HEK293 (cell line): ENCODE results near the gene SRGAP2C.
"Not testable (repeated sequence)": the region's sequence is repeated elsewhere in the genome, so short reads cannot be mapped to it uniquely, and the experiment has no call there.

ENCODE experiments used
- ZBTB8A ChIP-seq: fragments of 450-650 bp; formaldehyde crosslinking; IDR thresholded peaks from 2 replicates; pipeline ENCODE4 v1.5.1; 2016; ENCODE audit warnings: missing biosample characterization, missing genetic modification characterization
- ZNF114 ChIP-seq: fragments of 450-650 bp; formaldehyde crosslinking; IDR thresholded peaks from 2 replicates; pipeline ENCODE4 v1.5.0; 2017; ENCODE audit warnings: missing biosample characterization, missing genetic modification characterization
- ZNF169 ChIP-seq: fragments of 450-650 bp; formaldehyde crosslinking; IDR thresholded peaks from 2 replicates; pipeline ENCODE4 v1.5.1; 2016; ENCODE audit warnings: missing biosample characterization, missing genetic modification characterization
- ZNF521 ChIP-seq: fragments of 450-650 bp; formaldehyde crosslinking; IDR thresholded peaks from 2 replicates; pipeline ENCODE4 v1.5.1; 2017; ENCODE audit warnings: missing biosample characterization, mild to moderate bottlenecking, missing genetic modification characterization
- ZNF76 ChIP-seq: fragments of 450-650 bp; formaldehyde crosslinking; IDR thresholded peaks from 2 replicates; pipeline ENCODE4; 2016; ENCODE audit warnings: low read depth, missing biosample characterization, missing genetic modification characterization, borderline replicate concordance
- TF ChIP-seq, protein P1 (sequence below): fragments of 450-650 bp; formaldehyde crosslinking; IDR thresholded peaks from 2 replicates; pipeline ENCODE4 v1.5.1; 2016; ENCODE audit warnings: missing biosample characterization, missing genetic modification characterization
- TF ChIP-seq, protein P2 (sequence below): fragments of 450-650 bp; formaldehyde crosslinking; IDR thresholded peaks from 2 replicates; pipeline ENCODE4 v1.5.1; 2016; ENCODE audit warnings: missing biosample characterization, missing genetic modification characterization
- TF ChIP-seq, protein P3 (sequence below): fragments of 450-650 bp; formaldehyde crosslinking; IDR thresholded peaks from 2 replicates; pipeline ENCODE4 v1.5.1; 2016; ENCODE audit warnings: missing biosample characterization, missing genetic modification characterization, low read depth
- TF ChIP-seq, protein P4 (sequence below): fragments of 450-650 bp; formaldehyde crosslinking; IDR thresholded peaks from 2 replicates; pipeline ENCODE4 v1.5.1; 2017; ENCODE audit warnings: missing biosample characterization, missing genetic modification characterization
- TF ChIP-seq, protein P5 (sequence below): fragments of 450-650 bp; formaldehyde crosslinking; IDR thresholded peaks from 2 replicates; pipeline ENCODE4; 2016; ENCODE audit warnings: missing biosample characterization, missing genetic modification characterization
- TF ChIP-seq, protein P6 (sequence below): fragments of 450-650 bp; formaldehyde crosslinking; IDR thresholded peaks from 2 replicates; pipeline ENCODE4 v1.5.1; 2016; ENCODE audit warnings: missing biosample characterization, missing genetic modification characterization
- TF ChIP-seq, protein P7 (sequence below): fragments of 450-650 bp; formaldehyde crosslinking; IDR thresholded peaks from 2 replicates; pipeline ENCODE4 v1.5.1; 2017; ENCODE audit warnings: missing biosample characterization, missing genetic modification characterization

DNA sequence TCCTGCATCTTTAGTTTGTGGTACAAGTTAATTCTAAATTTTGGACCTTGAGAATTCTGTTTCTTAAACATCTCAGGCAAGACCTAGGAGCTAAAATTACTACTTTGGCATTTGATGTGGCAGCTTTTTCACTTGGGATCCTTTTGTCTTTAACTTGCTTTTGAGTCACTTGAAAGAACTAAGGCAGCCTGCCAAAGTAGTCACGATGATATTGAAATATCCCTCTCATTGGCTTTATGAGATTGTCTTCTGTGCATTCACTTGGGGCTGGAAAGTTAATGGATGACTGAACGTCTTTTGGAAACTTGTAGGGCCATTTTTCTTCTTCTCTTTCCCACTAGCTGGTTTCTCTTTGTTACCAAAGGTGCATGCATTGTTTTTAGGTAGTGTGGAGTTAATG, 90.7 kb downstream of the SRGAP2C start:
- TF ChIP-seq, protein P1, sequence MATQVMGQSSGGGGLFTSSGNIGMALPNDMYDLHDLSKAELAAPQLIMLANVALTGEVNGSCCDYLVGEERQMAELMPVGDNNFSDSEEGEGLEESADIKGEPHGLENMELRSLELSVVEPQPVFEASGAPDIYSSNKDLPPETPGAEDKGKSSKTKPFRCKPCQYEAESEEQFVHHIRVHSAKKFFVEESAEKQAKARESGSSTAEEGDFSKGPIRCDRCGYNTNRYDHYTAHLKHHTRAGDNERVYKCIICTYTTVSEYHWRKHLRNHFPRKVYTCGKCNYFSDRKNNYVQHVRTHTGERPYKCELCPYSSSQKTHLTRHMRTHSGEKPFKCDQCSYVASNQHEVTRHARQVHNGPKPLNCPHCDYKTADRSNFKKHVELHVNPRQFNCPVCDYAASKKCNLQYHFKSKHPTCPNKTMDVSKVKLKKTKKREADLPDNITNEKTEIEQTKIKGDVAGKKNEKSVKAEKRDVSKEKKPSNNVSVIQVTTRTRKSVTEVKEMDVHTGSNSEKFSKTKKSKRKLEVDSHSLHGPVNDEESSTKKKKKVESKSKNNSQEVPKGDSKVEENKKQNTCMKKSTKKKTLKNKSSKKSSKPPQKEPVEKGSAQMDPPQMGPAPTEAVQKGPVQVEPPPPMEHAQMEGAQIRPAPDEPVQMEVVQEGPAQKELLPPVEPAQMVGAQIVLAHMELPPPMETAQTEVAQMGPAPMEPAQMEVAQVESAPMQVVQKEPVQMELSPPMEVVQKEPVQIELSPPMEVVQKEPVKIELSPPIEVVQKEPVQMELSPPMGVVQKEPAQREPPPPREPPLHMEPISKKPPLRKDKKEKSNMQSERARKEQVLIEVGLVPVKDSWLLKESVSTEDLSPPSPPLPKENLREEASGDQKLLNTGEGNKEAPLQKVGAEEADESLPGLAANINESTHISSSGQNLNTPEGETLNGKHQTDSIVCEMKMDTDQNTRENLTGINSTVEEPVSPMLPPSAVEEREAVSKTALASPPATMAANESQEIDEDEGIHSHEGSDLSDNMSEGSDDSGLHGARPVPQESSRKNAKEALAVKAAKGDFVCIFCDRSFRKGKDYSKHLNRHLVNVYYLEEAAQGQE = not testable (repeated sequence)
- TF ChIP-seq, protein P2, sequence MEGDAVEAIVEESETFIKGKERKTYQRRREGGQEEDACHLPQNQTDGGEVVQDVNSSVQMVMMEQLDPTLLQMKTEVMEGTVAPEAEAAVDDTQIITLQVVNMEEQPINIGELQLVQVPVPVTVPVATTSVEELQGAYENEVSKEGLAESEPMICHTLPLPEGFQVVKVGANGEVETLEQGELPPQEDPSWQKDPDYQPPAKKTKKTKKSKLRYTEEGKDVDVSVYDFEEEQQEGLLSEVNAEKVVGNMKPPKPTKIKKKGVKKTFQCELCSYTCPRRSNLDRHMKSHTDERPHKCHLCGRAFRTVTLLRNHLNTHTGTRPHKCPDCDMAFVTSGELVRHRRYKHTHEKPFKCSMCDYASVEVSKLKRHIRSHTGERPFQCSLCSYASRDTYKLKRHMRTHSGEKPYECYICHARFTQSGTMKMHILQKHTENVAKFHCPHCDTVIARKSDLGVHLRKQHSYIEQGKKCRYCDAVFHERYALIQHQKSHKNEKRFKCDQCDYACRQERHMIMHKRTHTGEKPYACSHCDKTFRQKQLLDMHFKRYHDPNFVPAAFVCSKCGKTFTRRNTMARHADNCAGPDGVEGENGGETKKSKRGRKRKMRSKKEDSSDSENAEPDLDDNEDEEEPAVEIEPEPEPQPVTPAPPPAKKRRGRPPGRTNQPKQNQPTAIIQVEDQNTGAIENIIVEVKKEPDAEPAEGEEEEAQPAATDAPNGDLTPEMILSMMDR (tag by site-specific recombination) = not testable (repeated sequence)
- not testable (repeated sequence) for TF ChIP-seq ZNF169; ZNF521 (tag by site-specific recombination); ZNF114 (tag by site-specific recombination); ZNF76; ZBTB8A (tag by site-specific recombination)
- TF ChIP-seq, protein P3, sequence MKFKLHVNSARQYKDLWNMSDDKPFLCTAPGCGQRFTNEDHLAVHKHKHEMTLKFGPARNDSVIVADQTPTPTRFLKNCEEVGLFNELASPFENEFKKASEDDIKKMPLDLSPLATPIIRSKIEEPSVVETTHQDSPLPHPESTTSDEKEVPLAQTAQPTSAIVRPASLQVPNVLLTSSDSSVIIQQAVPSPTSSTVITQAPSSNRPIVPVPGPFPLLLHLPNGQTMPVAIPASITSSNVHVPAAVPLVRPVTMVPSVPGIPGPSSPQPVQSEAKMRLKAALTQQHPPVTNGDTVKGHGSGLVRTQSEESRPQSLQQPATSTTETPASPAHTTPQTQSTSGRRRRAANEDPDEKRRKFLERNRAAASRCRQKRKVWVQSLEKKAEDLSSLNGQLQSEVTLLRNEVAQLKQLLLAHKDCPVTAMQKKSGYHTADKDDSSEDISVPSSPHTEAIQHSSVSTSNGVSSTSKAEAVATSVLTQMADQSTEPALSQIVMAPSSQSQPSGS (tag by site-specific recombination) = not testable (repeated sequence)
- TF ChIP-seq, protein P4, sequence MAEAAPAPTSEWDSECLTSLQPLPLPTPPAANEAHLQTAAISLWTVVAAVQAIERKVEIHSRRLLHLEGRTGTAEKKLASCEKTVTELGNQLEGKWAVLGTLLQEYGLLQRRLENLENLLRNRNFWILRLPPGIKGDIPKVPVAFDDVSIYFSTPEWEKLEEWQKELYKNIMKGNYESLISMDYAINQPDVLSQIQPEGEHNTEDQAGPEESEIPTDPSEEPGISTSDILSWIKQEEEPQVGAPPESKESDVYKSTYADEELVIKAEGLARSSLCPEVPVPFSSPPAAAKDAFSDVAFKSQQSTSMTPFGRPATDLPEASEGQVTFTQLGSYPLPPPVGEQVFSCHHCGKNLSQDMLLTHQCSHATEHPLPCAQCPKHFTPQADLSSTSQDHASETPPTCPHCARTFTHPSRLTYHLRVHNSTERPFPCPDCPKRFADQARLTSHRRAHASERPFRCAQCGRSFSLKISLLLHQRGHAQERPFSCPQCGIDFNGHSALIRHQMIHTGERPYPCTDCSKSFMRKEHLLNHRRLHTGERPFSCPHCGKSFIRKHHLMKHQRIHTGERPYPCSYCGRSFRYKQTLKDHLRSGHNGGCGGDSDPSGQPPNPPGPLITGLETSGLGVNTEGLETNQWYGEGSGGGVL (tag by site-specific recombination) = not testable (repeated sequence)
- TF ChIP-seq, protein P5, sequence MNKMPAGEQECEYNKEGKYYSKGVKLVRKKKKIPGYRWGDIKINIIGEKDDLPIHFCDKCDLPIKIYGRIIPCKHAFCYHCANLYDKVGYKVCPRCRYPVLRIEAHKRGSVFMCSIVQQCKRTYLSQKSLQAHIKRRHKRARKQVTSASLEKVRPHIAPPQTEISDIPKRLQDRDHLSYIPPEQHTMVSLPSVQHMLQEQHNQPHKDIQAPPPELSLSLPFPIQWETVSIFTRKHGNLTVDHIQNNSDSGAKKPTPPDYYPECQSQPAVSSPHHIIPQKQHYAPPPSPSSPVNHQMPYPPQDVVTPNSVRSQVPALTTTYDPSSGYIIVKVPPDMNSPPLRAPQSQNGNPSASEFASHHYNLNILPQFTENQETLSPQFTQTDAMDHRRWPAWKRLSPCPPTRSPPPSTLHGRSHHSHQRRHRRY (tag by site-specific recombination) = not testable (repeated sequence)
- TF ChIP-seq, protein P6, sequence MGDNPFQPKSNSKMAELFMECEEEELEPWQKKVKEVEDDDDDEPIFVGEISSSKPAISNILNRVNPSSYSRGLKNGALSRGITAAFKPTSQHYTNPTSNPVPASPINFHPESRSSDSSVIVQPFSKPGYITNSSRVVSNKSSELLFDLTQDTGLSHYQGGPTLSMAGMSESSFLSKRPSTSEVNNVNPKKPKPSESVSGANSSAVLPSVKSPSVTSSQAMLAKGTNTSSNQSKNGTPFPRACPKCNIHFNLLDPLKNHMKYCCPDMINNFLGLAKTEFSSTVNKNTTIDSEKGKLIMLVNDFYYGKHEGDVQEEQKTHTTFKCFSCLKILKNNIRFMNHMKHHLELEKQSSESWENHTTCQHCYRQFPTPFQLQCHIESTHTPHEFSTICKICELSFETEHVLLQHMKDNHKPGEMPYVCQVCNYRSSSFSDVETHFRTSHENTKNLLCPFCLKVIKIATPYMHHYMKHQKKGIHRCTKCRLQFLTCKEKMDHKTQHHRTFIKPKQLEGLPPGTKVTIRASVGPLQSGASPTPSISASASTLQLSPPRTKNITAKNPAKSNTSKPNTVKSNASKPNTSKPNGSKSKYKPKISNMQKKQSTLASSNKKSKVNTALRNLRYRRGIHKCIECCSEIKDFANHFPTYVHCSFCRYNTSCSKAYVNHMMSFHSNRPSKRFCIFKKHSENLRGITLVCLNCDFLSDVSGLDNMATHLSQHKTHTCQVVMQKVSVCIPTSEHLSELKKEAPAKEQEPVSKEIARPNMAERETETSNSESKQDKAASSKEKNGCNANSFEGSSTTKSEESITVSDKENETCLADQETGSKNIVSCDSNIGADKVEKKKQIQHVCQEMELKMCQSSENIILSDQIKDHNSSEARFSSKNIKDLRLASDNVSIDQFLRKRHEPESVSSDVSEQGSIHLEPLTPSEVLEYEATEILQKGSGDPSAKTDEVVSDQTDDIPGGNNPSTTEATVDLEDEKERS (tag by site-specific recombination) = not testable (repeated sequence)
- TF ChIP-seq, protein P7, sequence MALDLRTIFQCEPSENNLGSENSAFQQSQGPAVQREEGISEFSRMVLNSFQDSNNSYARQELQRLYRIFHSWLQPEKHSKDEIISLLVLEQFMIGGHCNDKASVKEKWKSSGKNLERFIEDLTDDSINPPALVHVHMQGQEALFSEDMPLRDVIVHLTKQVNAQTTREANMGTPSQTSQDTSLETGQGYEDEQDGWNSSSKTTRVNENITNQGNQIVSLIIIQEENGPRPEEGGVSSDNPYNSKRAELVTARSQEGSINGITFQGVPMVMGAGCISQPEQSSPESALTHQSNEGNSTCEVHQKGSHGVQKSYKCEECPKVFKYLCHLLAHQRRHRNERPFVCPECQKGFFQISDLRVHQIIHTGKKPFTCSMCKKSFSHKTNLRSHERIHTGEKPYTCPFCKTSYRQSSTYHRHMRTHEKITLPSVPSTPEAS (tag by site-specific recombination) = not testable (repeated sequence)
